ENCODE data around the gene PKP4. TPM values are rescaled to one million over a fixed set of nuclear protein-coding genes. Genes with fewer than 3 reads are reported as not detected.
"Not testable (repeated sequence)": the region's sequence is repeated elsewhere in the genome, so short reads cannot be mapped to it uniquely, and the experiment has no call there.

Gene PKP4, protein sequence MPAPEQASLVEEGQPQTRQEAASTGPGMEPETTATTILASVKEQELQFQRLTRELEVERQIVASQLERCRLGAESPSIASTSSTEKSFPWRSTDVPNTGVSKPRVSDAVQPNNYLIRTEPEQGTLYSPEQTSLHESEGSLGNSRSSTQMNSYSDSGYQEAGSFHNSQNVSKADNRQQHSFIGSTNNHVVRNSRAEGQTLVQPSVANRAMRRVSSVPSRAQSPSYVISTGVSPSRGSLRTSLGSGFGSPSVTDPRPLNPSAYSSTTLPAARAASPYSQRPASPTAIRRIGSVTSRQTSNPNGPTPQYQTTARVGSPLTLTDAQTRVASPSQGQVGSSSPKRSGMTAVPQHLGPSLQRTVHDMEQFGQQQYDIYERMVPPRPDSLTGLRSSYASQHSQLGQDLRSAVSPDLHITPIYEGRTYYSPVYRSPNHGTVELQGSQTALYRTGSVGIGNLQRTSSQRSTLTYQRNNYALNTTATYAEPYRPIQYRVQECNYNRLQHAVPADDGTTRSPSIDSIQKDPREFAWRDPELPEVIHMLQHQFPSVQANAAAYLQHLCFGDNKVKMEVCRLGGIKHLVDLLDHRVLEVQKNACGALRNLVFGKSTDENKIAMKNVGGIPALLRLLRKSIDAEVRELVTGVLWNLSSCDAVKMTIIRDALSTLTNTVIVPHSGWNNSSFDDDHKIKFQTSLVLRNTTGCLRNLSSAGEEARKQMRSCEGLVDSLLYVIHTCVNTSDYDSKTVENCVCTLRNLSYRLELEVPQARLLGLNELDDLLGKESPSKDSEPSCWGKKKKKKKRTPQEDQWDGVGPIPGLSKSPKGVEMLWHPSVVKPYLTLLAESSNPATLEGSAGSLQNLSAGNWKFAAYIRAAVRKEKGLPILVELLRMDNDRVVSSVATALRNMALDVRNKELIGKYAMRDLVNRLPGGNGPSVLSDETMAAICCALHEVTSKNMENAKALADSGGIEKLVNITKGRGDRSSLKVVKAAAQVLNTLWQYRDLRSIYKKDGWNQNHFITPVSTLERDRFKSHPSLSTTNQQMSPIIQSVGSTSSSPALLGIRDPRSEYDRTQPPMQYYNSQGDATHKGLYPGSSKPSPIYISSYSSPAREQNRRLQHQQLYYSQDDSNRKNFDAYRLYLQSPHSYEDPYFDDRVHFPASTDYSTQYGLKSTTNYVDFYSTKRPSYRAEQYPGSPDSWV
- 10 to 100 TPM; 39.2 to 58.4 TPM for total RNA-seq

DNA sequence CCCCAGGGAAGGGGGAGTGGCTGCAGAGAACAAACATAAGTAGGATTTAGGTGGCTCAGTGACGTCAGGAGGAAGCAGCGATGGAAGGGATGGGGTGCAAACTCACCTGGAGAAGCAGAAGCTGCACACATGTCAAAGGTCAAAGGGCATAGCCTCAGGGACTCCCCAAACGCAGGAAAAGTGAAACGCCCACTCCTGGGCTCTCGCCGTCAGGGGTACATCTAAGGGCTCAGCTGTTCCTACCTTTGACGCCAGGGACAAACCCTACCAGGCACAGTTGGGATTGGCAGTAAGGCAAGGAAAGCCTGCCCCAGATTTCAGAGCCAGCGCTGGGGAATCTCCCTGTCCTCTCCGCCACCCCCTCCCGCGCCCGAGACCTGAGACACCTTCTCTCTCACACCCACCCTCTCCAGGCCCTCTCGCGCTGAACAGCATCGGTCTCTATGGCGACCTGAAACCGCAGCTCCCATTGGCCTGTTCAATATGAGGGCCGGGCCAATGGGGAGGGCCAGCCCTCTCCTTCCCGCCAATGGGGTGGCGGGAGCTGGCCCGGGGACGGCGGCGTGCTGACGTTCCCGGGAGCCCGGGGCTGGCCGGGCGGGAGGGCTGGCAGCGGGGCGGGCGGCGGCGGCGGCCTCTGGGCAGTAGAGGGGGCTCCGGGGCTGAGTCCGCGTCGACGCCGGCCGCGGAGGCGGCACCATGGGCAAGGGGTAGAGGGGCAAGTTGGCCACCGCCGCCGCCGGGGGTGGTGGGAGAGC lies at the start of gene PKP4, which contains the start of gene CCDC148:
TSS of gene PKP4 (plus strand) at position 644 of the 758 bp plus-strand sequence. CDS start 76,233 bp downstream, outside the sequence.
TSS of gene CCDC148 (minus strand) at position 445 of the 758 bp plus-strand sequence. CDS start at position 131, 314 bp downstream.
- CTCF ChIA-PET: interaction anchor here (0.8 to 1.4 kb wide), 4 partner anchors 9 to 434 kb away, joined by 3 to 4 read pairs (median 3); no protein-coding TSS in a partner anchor
- intact Hi-C loops (cut with DNase I, micrococcal nuclease): loop anchor here (1.0 to 10.0 kb wide), 11 partner anchors 64 to 1256 kb away; partner anchors contain the start of genes ACVR1 (in 2 of the 2), ACVR1C (in 1 of the 2), MARCHF7 (in 1 of the 2) and WDSUB1 (in 1 of the 2)
- H3K4me1 Mint-ChIP-seq: peaks cover 25% of the 10 kb centered on the region
- H3K4me3 Mint-ChIP-seq: peak within 1 kb of the TSS; percentile 92
- H3K27me3 Mint-ChIP-seq: peaks cover 5% of the 10 kb centered on the region
- POLR2A ChIA-PET: no interaction called here
- peaks cover 5% of the 10 kb centered on the region for H3K36me3 Mint-ChIP-seq (ENCODE audit: low read depth)
- H3K27ac Mint-ChIP-seq: peak within 1 kb of the TSS; percentile 72
- H3K9me3 Mint-ChIP-seq (ENCODE audit: low read depth): no peaks in the 10 kb centered on the region
- ATAC-seq: peak; percentile 97
- DNase-seq: peak; percentile 95

DNA sequence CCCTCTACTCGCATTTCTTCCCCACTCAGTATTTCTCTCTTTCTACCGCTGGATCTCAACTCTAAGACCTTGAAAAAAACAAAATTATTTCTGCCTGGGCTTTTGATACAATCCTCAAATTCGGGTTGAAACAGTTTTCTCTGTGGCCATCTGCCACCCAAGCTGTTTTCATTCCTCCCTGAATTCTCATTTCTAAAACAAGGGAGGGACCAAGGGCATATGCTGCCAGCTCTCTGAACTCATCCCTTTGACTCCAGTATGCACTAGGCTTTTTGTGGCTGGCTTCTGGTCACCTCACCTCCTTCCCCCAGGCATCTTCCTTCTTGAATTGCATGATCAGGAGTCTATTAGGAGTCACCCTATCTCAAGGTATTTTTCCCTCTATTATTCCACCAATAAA lies 49.7 kb upstream of the PKP4 start:
- ChIA-PET POLR2A (no interaction called here), CTCF (interaction anchor here (0.6 kb wide), 1 partner anchor 85 kb away, joined by 3 read pairs; no protein-coding TSS in a partner anchor)
- ATAC-seq (no peak), DNase-seq (no peak)
- no peak overlapping the region for H3K27ac Mint-ChIP-seq
- no peak overlapping the region for H3K4me3 Mint-ChIP-seq
- H3K36me3 Mint-ChIP-seq (ENCODE audit: low read depth): peaks cover 5% of the 10 kb centered on the region
- H3K9me3 Mint-ChIP-seq (ENCODE audit: low read depth): peaks cover 14% of the 10 kb centered on the region
- intact Hi-C loops (cut with DNase I, micrococcal nuclease): no loop called here
- no peaks in the 10 kb centered on the region for H3K4me1 Mint-ChIP-seq
- peaks cover 19% of the 10 kb centered on the region for H3K27me3 Mint-ChIP-seq

DNA sequence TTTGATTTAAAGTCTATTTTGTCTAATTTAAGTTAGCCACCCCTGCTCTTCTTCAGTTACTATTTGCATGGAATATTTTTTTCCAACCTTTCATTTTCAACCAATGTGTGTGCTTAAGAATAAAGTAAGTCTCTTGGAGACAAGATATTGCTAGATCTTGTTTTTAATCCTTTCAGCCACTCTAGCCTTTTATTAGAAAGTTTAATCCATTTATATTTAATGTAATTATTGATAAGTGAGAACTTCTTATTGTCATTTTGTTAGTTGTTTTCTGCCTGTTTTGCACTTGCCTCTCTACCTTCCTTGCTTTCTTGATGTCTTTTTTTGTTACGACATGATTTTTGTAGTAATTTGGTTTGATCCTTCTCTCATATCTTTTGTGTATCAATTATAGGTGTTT lies 46.6 kb upstream of the PKP4 start:
- ATAC-seq: no peak
- Mint-ChIP-seq H3K4me3 (no peak overlapping the region), H3K27me3 (peaks cover 15% of the 10 kb centered on the region), H3K9me3 (ENCODE audit: low read depth) (peaks cover 14% of the 10 kb centered on the region), H3K4me1 (no peaks in the 10 kb centered on the region), H3K36me3 (ENCODE audit: low read depth) (peaks cover 5% of the 10 kb centered on the region), H3K27ac (no peak overlapping the region)
- ChIA-PET CTCF (no interaction called here), POLR2A (no interaction called here)
- no peak for DNase-seq
- intact Hi-C loops (cut with DNase I, micrococcal nuclease): no loop called here

DNA sequence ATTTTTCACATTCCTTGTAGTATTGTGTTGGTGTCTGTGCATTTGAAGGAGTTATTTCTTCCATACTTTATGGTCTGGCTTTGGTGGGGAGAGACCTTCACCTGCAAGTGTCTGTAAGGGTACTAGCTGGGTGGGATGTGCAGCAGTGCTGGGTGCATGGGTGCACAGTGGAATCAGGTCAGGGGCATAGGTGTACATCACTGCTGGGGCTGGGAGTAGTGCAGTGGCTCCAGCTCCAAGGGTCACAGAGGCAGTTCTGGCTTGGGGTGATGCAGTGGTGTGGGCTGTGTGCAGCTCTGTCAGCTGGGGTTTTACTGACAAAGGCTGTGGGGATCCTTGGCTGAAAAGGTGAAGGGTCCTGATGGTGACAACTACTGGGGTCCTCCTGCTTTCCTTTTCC lies 45.0 kb upstream of the PKP4 start:
- H3K27ac Mint-ChIP-seq: no peak overlapping the region
- peaks cover 16% of the 10 kb centered on the region for H3K27me3 Mint-ChIP-seq
- ChIA-PET CTCF (no interaction called here), POLR2A (no interaction called here)
- DNase-seq (no peak), ATAC-seq (no peak)
- no peaks in the 10 kb centered on the region for H3K4me1 Mint-ChIP-seq
- H3K4me3 Mint-ChIP-seq: no peak overlapping the region
- intact Hi-C loops (cut with DNase I, micrococcal nuclease): no loop called here
- peaks cover 8% of the 10 kb centered on the region for H3K36me3 Mint-ChIP-seq (ENCODE audit: low read depth)
- peaks cover 19% of the 10 kb centered on the region for H3K9me3 Mint-ChIP-seq (ENCODE audit: low read depth)

DNA sequence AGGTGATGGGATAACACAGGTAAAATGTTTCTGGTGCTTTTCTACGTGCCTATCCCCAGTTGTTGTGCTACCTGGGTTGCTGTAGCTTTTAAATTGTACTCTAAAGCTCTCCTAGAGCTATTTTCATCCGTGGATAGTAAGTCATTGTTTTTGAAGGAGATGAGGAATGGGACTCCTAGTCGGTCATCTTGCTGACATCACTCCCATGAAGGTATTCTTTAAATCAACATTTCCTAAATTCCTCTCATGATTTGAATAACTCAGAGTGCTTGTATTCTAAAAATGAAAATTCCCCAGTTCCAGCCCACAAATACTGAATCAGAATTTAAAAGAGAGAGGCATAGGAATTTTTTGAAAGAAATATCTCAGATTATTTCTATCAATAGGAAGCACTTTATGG lies 44.5 kb upstream of the PKP4 start:
- ATAC-seq: no peak
- CTCF ChIA-PET: no interaction called here
- H3K27me3 Mint-ChIP-seq: peaks cover 16% of the 10 kb centered on the region
- H3K4me3 Mint-ChIP-seq: no peak overlapping the region
- no peak overlapping the region for H3K27ac Mint-ChIP-seq
- DNase-seq: no peak
- H3K4me1 Mint-ChIP-seq: no peaks in the 10 kb centered on the region
- H3K36me3 Mint-ChIP-seq (ENCODE audit: low read depth): peaks cover 8% of the 10 kb centered on the region
- intact Hi-C loops (cut with DNase I, micrococcal nuclease): no loop called here
- H3K9me3 Mint-ChIP-seq (ENCODE audit: low read depth): peaks cover 19% of the 10 kb centered on the region
- POLR2A ChIA-PET: no interaction called here

DNA sequence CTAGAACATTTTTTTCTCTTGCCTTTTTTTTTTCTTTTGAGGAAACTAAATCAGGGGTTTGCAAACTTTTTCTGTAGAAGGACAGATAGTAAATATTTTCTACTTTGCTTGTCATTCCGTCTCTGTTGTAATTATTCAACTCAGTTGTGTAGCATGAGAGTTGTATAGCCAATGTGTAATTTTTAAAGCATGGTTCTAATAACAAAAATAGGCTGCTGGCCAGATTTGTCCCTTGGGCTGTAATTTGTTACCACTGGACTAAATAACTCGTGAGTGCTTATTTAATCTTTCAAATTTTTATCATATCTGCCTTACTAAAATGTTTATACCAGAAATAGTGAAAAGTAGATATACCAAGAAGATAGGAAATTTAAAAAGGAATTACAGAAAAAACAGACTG lies 43.2 kb upstream of the PKP4 start:
- Mint-ChIP-seq H3K4me1 (no peaks in the 10 kb centered on the region), H3K27me3 (peaks cover 14% of the 10 kb centered on the region), H3K9me3 (ENCODE audit: low read depth) (peaks cover 19% of the 10 kb centered on the region), H3K4me3 (no peak overlapping the region), H3K27ac (no peak overlapping the region), H3K36me3 (ENCODE audit: low read depth) (peaks cover 8% of the 10 kb centered on the region)
- ChIA-PET POLR2A (no interaction called here), CTCF (no interaction called here)
- ATAC-seq (no peak), DNase-seq (no peak)
- intact Hi-C loops (cut with DNase I, micrococcal nuclease): no loop called here

DNA sequence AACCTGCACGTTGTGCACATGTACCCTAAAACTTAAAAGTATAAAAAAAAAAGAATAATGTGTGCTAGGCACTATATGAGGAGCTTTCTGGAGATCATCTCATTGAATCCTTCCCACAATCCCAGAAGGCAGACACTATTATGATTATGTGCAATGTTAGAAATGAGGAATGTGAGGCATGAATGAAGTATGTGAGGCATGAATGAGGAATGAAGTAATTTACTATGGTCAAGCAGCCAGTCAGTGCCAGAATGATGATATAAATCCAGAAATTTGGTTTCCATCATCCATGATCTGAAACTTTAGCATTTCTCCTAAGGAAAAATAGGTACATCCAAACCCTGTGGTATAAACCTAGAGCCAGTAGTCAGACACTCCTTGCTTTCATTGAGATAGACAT lies 42.2 kb upstream of the PKP4 start:
- POLR2A ChIA-PET: no interaction called here
- CTCF ChIA-PET: no interaction called here
- DNase-seq: no peak
- H3K27me3 Mint-ChIP-seq: peaks cover 11% of the 10 kb centered on the region
- no peak overlapping the region for H3K27ac Mint-ChIP-seq
- peaks cover 8% of the 10 kb centered on the region for H3K36me3 Mint-ChIP-seq (ENCODE audit: low read depth)
- no peak overlapping the region for H3K4me3 Mint-ChIP-seq
- intact Hi-C loops (cut with DNase I, micrococcal nuclease): no loop called here
- no peak for ATAC-seq
- H3K9me3 Mint-ChIP-seq (ENCODE audit: low read depth): peaks cover 19% of the 10 kb centered on the region
- no peaks in the 10 kb centered on the region for H3K4me1 Mint-ChIP-seq

DNA sequence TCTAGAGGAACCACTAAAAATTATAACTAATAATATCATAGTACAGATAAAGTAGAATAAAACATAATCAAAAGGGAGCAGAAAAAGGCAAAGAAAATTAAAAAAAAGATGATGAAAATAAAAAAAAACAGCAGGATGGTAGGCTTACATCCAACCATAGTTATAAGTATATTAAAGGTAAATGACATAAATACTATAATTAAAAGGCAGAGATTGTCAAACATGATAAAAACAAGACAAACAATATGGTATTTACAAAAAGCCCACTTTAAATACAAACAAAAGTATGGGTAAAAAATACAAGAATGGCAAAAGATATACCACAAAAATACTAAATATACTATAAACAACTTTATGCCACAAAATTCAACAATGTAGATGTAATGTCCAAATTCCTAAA lies 24.6 kb upstream of the PKP4 start:
- peaks cover 10% of the 10 kb centered on the region for H3K27me3 Mint-ChIP-seq
- H3K4me1 Mint-ChIP-seq: no peaks in the 10 kb centered on the region
- no peak overlapping the region for H3K27ac Mint-ChIP-seq
- ChIA-PET CTCF (interaction anchor here (0.7 kb wide), 1 partner anchor 239 kb away, joined by 3 read pairs; no protein-coding TSS in a partner anchor), POLR2A (no interaction called here)
- peaks cover 9% of the 10 kb centered on the region for H3K9me3 Mint-ChIP-seq (ENCODE audit: low read depth)
- intact Hi-C loops (cut with DNase I, micrococcal nuclease): no loop called here
- H3K36me3 Mint-ChIP-seq (ENCODE audit: low read depth): no peaks in the 10 kb centered on the region
- no peak overlapping the region for H3K4me3 Mint-ChIP-seq
- no peak for DNase-seq
- ATAC-seq: no peak

DNA sequence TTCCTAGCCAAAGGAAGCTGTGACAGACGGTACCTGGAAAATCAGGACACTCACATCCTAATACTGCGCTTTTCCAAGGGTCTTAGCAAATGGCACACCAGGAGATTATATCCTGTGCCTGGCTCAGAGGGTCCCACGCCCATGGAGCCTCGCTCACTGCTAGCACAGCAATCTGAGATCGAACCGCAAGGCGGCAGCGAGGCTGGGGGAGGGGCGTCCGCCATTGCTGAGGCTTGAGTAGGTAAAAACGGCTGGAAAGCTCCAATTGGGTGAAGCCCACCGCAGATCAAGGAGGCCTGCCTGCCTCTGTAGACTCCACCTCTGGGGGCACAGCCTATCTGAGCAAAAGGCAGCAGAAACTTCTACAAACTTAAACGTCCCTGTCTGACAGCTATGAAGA lies 23.0 kb upstream of the PKP4 start:
- H3K4me1 Mint-ChIP-seq; H3K27me3 Mint-ChIP-seq; H3K36me3 Mint-ChIP-seq (ENCODE audit: low read depth); H3K9me3 Mint-ChIP-seq (ENCODE audit: low read depth); ATAC-seq; H3K4me3 Mint-ChIP-seq; H3K27ac Mint-ChIP-seq; POLR2A ChIA-PET; intact Hi-C loops (cut with DNase I, micrococcal nuclease); CTCF ChIA-PET; DNase-seq: not testable (repeated sequence)

DNA sequence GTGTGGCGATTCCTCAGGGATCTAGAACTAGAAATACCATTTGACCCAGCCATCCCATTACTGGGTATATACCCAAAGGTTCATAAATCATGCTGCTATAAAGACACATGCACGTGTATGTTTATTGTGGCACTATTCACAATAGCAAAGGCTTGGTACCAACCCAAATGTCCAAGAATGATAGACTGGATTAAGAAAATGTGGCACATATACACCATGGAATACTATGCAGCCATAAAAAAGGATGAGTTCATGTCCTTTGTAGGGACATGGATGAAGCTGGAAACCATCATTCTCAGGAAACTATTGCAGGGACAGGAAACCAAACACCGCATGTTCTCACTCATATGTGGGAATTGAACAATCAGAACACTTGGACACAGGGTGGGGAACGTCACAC lies 17.7 kb upstream of the PKP4 start:
- DNase-seq; ATAC-seq; CTCF ChIA-PET; POLR2A ChIA-PET; intact Hi-C loops (cut with DNase I, micrococcal nuclease); H3K27me3 Mint-ChIP-seq; H3K4me3 Mint-ChIP-seq; H3K36me3 Mint-ChIP-seq (ENCODE audit: low read depth); H3K9me3 Mint-ChIP-seq (ENCODE audit: low read depth); H3K4me1 Mint-ChIP-seq; H3K27ac Mint-ChIP-seq: not testable (repeated sequence)

DNA sequence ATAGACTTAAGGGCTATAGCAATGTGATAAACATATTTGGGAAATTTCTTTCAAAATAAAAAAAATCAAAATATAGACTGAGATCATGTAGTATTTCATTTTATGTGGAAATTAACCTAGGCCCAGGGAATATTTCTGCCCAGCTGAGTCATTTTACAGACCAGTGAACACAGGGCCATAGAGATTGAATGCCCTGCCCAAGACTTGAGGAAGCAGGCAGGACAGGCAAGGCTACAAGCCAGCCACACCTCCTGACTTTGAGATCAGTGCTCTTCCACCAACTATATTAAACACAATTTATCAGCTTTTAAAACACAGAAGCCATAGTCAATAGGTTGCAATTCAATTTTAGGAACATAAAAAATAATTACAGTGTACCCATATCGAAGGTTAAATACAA lies 13.1 kb upstream of the PKP4 start:
- no peak overlapping the region for H3K4me3 Mint-ChIP-seq
- intact Hi-C loops (cut with DNase I, micrococcal nuclease): no loop called here
- CTCF ChIA-PET: interaction anchor here (1.0 kb wide), 1 partner anchor 30 kb away, joined by 4 read pairs; no protein-coding TSS in a partner anchor
- no peak overlapping the region for H3K27ac Mint-ChIP-seq
- no peaks in the 10 kb centered on the region for H3K4me1 Mint-ChIP-seq
- ATAC-seq (no peak), DNase-seq (no peak)
- POLR2A ChIA-PET: no interaction called here
- H3K9me3 Mint-ChIP-seq (ENCODE audit: low read depth): no peaks in the 10 kb centered on the region
- no peaks in the 10 kb centered on the region for H3K36me3 Mint-ChIP-seq (ENCODE audit: low read depth)
- peaks cover 2% of the 10 kb centered on the region for H3K27me3 Mint-ChIP-seq
